Vagina (tissue), 2 donors: ENCODE measurements around the gene CABP1. TPM values are rescaled to one million over a fixed set of nuclear protein-coding genes. Genes with fewer than 3 reads are reported as not detected.

Experiments
- DNase-seq, 2 donors: peaks; one replicate each; pipeline ENCODE4 v3.0.0-alpha.2; 2017; ENCODE audit errors: extremely low spot score in 2 of 2
- H3K27ac ChIP-seq: fragments of 200-600 bp; sonication (generic); one replicate; pipeline ENCODE4 v1.5.1; 2019
- H3K27me3 ChIP-seq: fragments of 200-600 bp; sonication (generic); one replicate; pipeline ENCODE4 v1.5.1; 2019
- H3K36me3 ChIP-seq, 2 donors: fragments of 200-600 bp; sonication (generic); one replicate each; pipeline ENCODE4 v1.5.1; 2017 to 2019
- H3K4me1 ChIP-seq: fragments of 200-600 bp; sonication (generic); one replicate; pipeline ENCODE4 v1.5.1; 2019
- H3K4me3 ChIP-seq, 2 donors: fragments of 200-600 bp; sonication (generic); 1 replicate in 1 of 2; 2 replicates in 1 of 2; pipeline ENCODE4 v1.5.1; 2016 to 2019
- H3K9me3 ChIP-seq: fragments of 200-600 bp; sonication (generic); one replicate; pipeline ENCODE4 v1.5.1; 2019
- CTCF ChIP-seq, 3 experiments: fragments of 450-650 bp in 2 of 3; fragments of 200-600 bp in 1 of 3; sonication (generic) in 1 of 3; IDR thresholded peaks; one replicate each; pipeline ENCODE4 v1.5.1; 2017 to 2019; ENCODE audit warnings: antibody characterized with exemption in 3 of 3, mild to moderate bottlenecking in 2 of 3, moderate library complexity in 2 of 3
- POLR2A ChIP-seq, 2 donors: fragments of 450-650 bp; IDR thresholded peaks; one replicate each; pipeline ENCODE4 v1.6.1; 2017; ENCODE audit warnings: antibody characterized with exemption in 2 of 2, mild to moderate bottlenecking in 2 of 2, moderate library complexity in 2 of 2
- POLR2AphosphoS5 ChIP-seq, 2 donors: sonication (generic); formaldehyde crosslinking; IDR thresholded peaks; one replicate each; pipeline ENCODE4 v1.9.0; 2017; ENCODE audit warnings: antibody characterized with exemption in 2 of 2, mild to moderate bottlenecking in 2 of 2, low read depth in 1 of 2; ENCODE audit not compliant: insufficient read depth in 1 of 2
- intact Hi-C: fragments of 100-400 bp; cut with DNase I; formaldehyde crosslinking; loops from one replicate; pipeline ENCODE4 v1.15.1; 2023
- total RNA-seq: library from RNA; depleted of rRNA; stranded (reverse); fragments of >200 nt; gene quantifications from one replicate; pipeline ENCODE4 v1.2.3, GENCODE V29; 2016

The CABP1 gene
- total RNA-seq, 1 donor from 2014 or later = 0.49 TPM

- no peak for DNase-seq
- no peaks in the 10 kb centered on the region for H3K27me3 ChIP-seq
- intact Hi-C loops = no loop called here
- H3K9me3 ChIP-seq = no peaks in the 10 kb centered on the region
- H3K27ac ChIP-seq = no peak overlapping the region
- no peak overlapping the region for H3K4me3 ChIP-seq
- H3K4me1 ChIP-seq = no peaks in the 10 kb centered on the region
- no peak for TF ChIP-seq CTCF (IDR thresholded peaks at IDR 0.05)
- TF ChIP-seq POLR2A (IDR thresholded peaks at IDR 0.05) = no peak
- no peak for TF ChIP-seq POLR2AphosphoS5 (IDR thresholded peaks at IDR 0.05; ENCODE audit: insufficient read depth in 1 of 2, low read depth in 1 of 2)
- H3K36me3 ChIP-seq = peaks cover 0 to 33% of the 10 kb centered on the region in 2 donors
Measured at GRCh38 chr12:120702637-120703036, 62.2 kb downstream of the CABP1 start.

GRCh38 chr12:120703311-120703942 lies 63.0 kb downstream of the CABP1 start:
- H3K27me3 ChIP-seq = no peaks in the 10 kb centered on the region
- H3K27ac ChIP-seq = no peak overlapping the region
- no peaks in the 10 kb centered on the region for H3K4me1 ChIP-seq
- H3K4me3 ChIP-seq = no peak overlapping the region
- DNase-seq = no peak
- peaks cover 0 to 25% of the 10 kb centered on the region in 2 donors for H3K36me3 ChIP-seq
- intact Hi-C loops = no loop called here
- no peak for TF ChIP-seq POLR2AphosphoS5 (IDR thresholded peaks at IDR 0.05; ENCODE audit: insufficient read depth in 1 of 2, low read depth in 1 of 2)
- no peak for TF ChIP-seq CTCF (IDR thresholded peaks at IDR 0.05)
- no peak for TF ChIP-seq POLR2A (IDR thresholded peaks at IDR 0.05)
- no peaks in the 10 kb centered on the region for H3K9me3 ChIP-seq

DNA sequence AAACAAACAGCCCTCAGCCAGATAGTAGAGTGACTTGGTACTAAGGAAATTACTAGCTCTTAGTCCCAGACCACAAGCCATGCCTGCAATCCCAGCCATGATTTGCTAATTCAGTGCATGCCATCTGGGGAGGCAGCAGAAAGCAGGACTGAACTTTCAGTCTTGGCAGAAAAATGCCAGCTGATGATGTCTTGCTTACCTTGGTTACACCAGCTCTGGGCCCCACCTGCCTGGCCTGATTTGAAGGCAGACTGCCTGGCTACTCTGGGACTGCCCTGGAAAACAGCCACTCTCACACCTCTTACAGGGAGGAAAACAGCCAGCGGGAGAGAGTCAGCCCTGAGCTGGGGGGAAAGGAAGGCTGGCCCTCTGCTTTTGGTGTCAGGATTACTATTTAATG lies 65.2 kb downstream of the CABP1 start:
- no peak for TF ChIP-seq POLR2A (IDR thresholded peaks at IDR 0.05)
- no peak for TF ChIP-seq POLR2AphosphoS5 (IDR thresholded peaks at IDR 0.05; ENCODE audit: insufficient read depth in 1 of 2, low read depth in 1 of 2)
- no peak for TF ChIP-seq CTCF (IDR thresholded peaks at IDR 0.05)
- Histone ChIP-seq H3K4me1 (peaks cover 6% of the 10 kb centered on the region), H3K27me3 (no peaks in the 10 kb centered on the region), H3K27ac (no peak overlapping the region), H3K4me3 (no peak overlapping the region), H3K9me3 (no peaks in the 10 kb centered on the region), H3K36me3 (peaks cover 0 to 3% of the 10 kb centered on the region in 2 donors)
- no peak for DNase-seq
- intact Hi-C loops = no loop called here

DNA sequence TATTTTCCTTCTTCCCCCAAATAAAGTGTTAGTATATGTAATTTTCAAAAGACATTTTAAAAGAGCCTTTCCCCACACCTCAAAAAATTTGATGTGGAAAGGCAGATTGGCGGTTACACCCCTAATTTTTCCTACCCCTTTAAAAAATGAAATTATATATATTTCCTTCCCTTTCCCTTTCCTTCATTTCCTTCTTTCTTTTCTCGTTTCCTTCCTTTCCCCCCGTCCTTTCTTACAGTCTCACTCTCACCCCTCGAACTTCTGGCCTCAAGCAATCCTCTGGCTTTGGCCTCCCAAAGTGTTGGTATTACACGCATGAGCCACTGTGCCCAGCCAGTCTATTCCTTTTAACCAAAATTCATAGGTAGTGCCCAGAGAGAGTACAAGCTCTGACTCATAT lies 65.6 kb downstream of the CABP1 start:
- DNase-seq = no peak
- Histone ChIP-seq H3K4me3 (no peak overlapping the region), H3K4me1 (peaks cover 8% of the 10 kb centered on the region), H3K9me3 (no peaks in the 10 kb centered on the region), H3K27me3 (no peaks in the 10 kb centered on the region), H3K36me3 (no peaks in the 10 kb centered on the region), H3K27ac (no peak overlapping the region)
- TF ChIP-seq POLR2AphosphoS5 (IDR thresholded peaks at IDR 0.05; ENCODE audit: insufficient read depth in 1 of 2, low read depth in 1 of 2) (no peak), CTCF (IDR thresholded peaks at IDR 0.05) (no peak), POLR2A (IDR thresholded peaks at IDR 0.05) (no peak)
- intact Hi-C loops = no loop called here

GRCh38 chr12:120708651-120709050 lies 68.2 kb downstream of the CABP1 start:
- no peak overlapping the region for H3K27ac ChIP-seq
- H3K9me3 ChIP-seq = no peaks in the 10 kb centered on the region
- H3K36me3 ChIP-seq = no peaks in the 10 kb centered on the region
- H3K4me1 ChIP-seq = peaks cover 32% of the 10 kb centered on the region
- H3K27me3 ChIP-seq = no peaks in the 10 kb centered on the region
- intact Hi-C loops = no loop called here
- DNase-seq = no peak
- H3K4me3 ChIP-seq = no peak overlapping the region
- TF ChIP-seq POLR2AphosphoS5 (IDR thresholded peaks at IDR 0.05; ENCODE audit: insufficient read depth in 1 of 2, low read depth in 1 of 2) (no peak), CTCF (IDR thresholded peaks at IDR 0.05) (no peak), POLR2A (IDR thresholded peaks at IDR 0.05) (no peak)
